H1 (cell line): Measurements from ENCODE around the gene FANCM. TPM values are rescaled to one million over a fixed set of nuclear protein-coding genes. Genes with fewer than 3 reads are reported as not detected.

Source experiments
- BCL11A ChIP-seq, 2 experiments: IDR thresholded peaks; one replicate each; pipeline ENCODE4 v1.6.1; 2011; ENCODE audit warnings: low read depth in 2 of 2, low read length in 2 of 2, mild to moderate bottlenecking in 2 of 2
- CBX5 ChIP-seq: fragments of 300-800, 300-1000 bp; sonication (generic); IDR thresholded peaks from 2 replicates; pipeline ENCODE4 v1.7.1; 2016; ENCODE audit warnings: antibody characterized with exemption, low read length, low read depth
- CTBP2 ChIP-seq: IDR thresholded peaks from 2 replicates; pipeline ENCODE4 v1.7.0; 2011; ENCODE audit warnings: borderline replicate concordance, mild to moderate bottlenecking, moderate library complexity, mixed read lengths, low read length; ENCODE audit not compliant: insufficient read depth, insufficient read length
- EGR1 ChIP-seq: IDR thresholded peaks from 2 replicates; pipeline ENCODE4 v1.6.1; 2011; ENCODE audit warnings: low read depth, low read length, borderline replicate concordance
- EP300 ChIP-seq, 2 experiments: IDR thresholded peaks; 1 replicate in 1 of 2; 2 replicates in 1 of 2; pipeline ENCODE4 v1.6.1; 2011 to 2012; ENCODE audit warnings: low read depth in 2 of 2, low read length in 2 of 2, mild to moderate bottlenecking in 2 of 2, borderline replicate concordance in 1 of 2, inconsistent platforms in 1 of 2, moderate library complexity in 1 of 2
- FOSL1 ChIP-seq: IDR thresholded peaks from 2 replicates; pipeline ENCODE4 v1.6.1; 2011; ENCODE audit warnings: mild to moderate bottlenecking, low read depth, low read length, moderate library complexity; ENCODE audit not compliant: insufficient read depth
- GTF2F1 ChIP-seq: IDR thresholded peaks from 2 replicates; pipeline ENCODE4 v1.6.1; 2012; ENCODE audit warnings: low read depth, low read length, improper control_type of control experiment, borderline replicate concordance
- HDAC2 ChIP-seq, 2 experiments: fragments of 300-600 bp in 1 of 2; sonication (generic) in 1 of 2; IDR thresholded peaks; 2 replicates each; pipeline ENCODE4 v1.6.1; 2011 to 2012; ENCODE audit warnings: low read depth in 2 of 2, low read length in 2 of 2, mild to moderate bottlenecking in 2 of 2, moderate library complexity in 2 of 2, borderline replicate concordance in 1 of 2, inconsistent platforms in 1 of 2
- HDAC6 ChIP-seq: IDR thresholded peaks from one replicate; pipeline ENCODE4 v1.7.1; 2012; ENCODE audit warnings: low read depth, mild to moderate bottlenecking, inconsistent platforms, low read length, moderate library complexity
- JUN ChIP-seq: IDR thresholded peaks from 2 replicates; pipeline ENCODE4 v1.6.1; 2011; ENCODE audit warnings: low read depth, mild to moderate bottlenecking, improper control_type of control experiment, low read length
- KDM4A ChIP-seq: IDR thresholded peaks from one replicate; pipeline ENCODE4 v1.7.1; 2012; ENCODE audit warnings: low read depth, mild to moderate bottlenecking, moderate library complexity, low read length, inconsistent platforms; ENCODE audit not compliant: severe bottlenecking
- KDM5A ChIP-seq: fragments of 200-600 bp; IDR thresholded peaks from 2 replicates; pipeline ENCODE4 v1.7.1; 2012; ENCODE audit warnings: mild to moderate bottlenecking, low read length, inconsistent platforms, mixed read lengths
- NRF1 ChIP-seq: IDR thresholded peaks from 2 replicates; pipeline ENCODE4 v1.6.1; 2011; ENCODE audit warnings: mild to moderate bottlenecking, low read depth, low read length, improper control_type of control experiment
- RAD21 ChIP-seq, 2 experiments: IDR thresholded peaks in 1 of 2; conservative IDR thresholded peaks in 1 of 2; 2 replicates each; pipeline ENCODE4 v1.6.1; 2011; ENCODE audit warnings: low read depth in 2 of 2, low read length in 2 of 2, improper control_type of control experiment in 1 of 2, inconsistent platforms in 1 of 2, mild to moderate bottlenecking in 1 of 2, moderate library complexity in 1 of 2
- RFX5 ChIP-seq: IDR thresholded peaks from 2 replicates; pipeline ENCODE4 v1.6.1; 2011; ENCODE audit warnings: low read depth, low read length, improper control_type of control experiment, borderline replicate concordance
- RXRA ChIP-seq: IDR thresholded peaks from 2 replicates; pipeline ENCODE4 v1.6.1; 2011; ENCODE audit warnings: low read depth, mild to moderate bottlenecking, low read length, moderate library complexity; ENCODE audit not compliant: insufficient read depth
- SP1 ChIP-seq: IDR thresholded peaks from 2 replicates; pipeline ENCODE4 v1.6.1; 2011; ENCODE audit warnings: low read depth, low read length
- SUZ12 ChIP-seq: fragments of 200-600 bp; sonication (generic); IDR thresholded peaks from 2 replicates; pipeline ENCODE4 v1.6.1; 2012; ENCODE audit warnings: mild to moderate bottlenecking, inconsistent platforms, low read length, moderate library complexity, mixed read lengths
- polyA plus RNA-seq, 7 experiments: library from polyadenylated mRNA; depleted of rRNA in 3 of 7; stranded (reverse) in 5 of 7; unstranded in 2 of 7; fragments of >200 nt in 5 of 7; fragments of 200-250 nt in 2 of 7; gene quantifications; 1 replicate in 5 of 7; 2 replicates in 1 of 7; 4 replicates in 1 of 7; pipeline versions ENCODE4 v1.2.1 to v1.2.3, GENCODE V29; 2011 to 2013; ENCODE audit warnings: missing spikeins in 2 of 7, mixed read lengths in 2 of 7
- total RNA-seq: library from RNA; stranded (reverse); fragmentation: NEBNext Ultra II Directional; extraction: Animal tissue kit (Norgen Biotek cat#: 25700); gene quantifications from 2 replicates; pipeline ENCODE4 v1.2.1, GENCODE V29; 2021

FANCM gene
- total and polyA plus RNA-seq, 2 of the 8 experiments (the other 6 are each of a cell fraction or from before 2014, with no cell fraction given), result 3.2 to 10.5 TPM

DNA sequence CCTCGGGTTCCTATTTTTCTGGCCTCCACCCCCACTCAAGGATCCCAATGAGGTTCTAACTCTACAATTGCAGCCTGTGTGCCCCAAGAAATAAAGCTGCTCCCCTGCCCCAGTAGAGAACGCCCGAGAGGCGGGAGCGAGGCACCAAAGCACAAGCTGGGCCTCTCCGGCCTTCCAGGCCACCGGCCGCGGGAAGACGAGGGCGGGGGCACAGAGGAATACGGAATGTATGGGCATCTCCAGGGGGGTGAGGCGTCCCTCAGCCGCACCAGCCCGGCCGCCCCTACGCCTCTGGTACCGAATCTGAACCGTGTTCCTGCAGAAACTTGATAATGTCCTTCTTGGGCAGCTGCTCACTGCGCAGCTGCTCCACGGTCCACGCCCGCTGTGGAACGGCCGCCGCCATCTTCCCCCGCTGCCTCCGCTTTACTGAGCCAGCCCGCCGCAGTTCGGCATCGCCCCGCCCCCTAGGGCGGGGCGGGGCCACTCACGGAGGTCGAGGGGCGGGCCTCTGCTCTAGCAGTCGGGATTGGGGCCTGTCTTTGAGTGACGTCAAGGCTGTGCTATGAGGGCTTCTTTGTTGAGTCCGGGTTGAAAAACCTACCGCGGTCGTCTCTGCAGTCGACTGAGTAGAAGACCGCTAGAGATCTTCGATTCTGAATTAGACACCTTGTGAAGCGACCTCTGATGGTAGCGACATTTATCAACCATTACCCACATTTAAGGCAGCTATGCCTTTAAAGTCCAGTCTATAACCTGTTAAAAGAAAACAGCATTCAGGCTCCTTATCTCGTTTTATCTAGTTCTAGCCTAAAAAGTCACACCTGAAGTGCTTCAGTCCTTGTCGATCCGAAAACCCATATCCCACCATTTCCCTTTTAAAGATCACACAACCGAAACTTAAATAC, 1.4 kb upstream of the FANCM start, which contains the start of gene FKBP3 (continued):
- TF ChIP-seq JUN (peak; percentile 2; the same call in 1 of the 2 replicates), FOSL1 (no peak), RXRA (no peak), CTBP2 (no peak), BCL11A (IDR thresholded peaks at IDR 0.05; ENCODE audit: low read depth in 2 of 2, low read length in 2 of 2) (no peak), HDAC6 (no peak), EP300 (IDR thresholded peaks at IDR 0.05; ENCODE audit: borderline replicate concordance in 1 of 2, low read depth in 2 of 2, low read length in 2 of 2) (peak in 1 of 2 experiments; percentile 86; a peak in 1 of 3 replicates), RFX5 (no peak), KDM4A (no peak), CBX5 (no peak), EGR1 (no peak), HDAC2 (IDR thresholded peaks at IDR 0.05; ENCODE audit: borderline replicate concordance in 1 of 2, low read depth in 2 of 2, low read length in 2 of 2) (no peak), RAD21 (IDR thresholded peaks at IDR 0.05 in 1 of 2, conservative IDR thresholded peaks at IDR 0.05 in 1 of 2; ENCODE audit: low read depth in 2 of 2, low read length in 2 of 2) (peak in 1 of 2 experiments; percentile 13; a peak in 1 of 4 replicates), KDM5A (no peak), SUZ12 (no peak), NRF1 (no peak), GTF2F1 (peak; percentile 26; the same call in 1 of the 2 replicates), SP1 (peak; percentile 95)
